HL-60 (cell line): ENCODE results near the gene RELN.

Experiments
- POLR2AphosphoS5 ChIP-seq: IDR thresholded peaks from 2 replicates; pipeline ENCODE4 v1.6.1; 2012; ENCODE audit warnings: low read depth
- REST ChIP-seq: IDR thresholded peaks from 2 replicates; pipeline ENCODE4 v1.6.1; 2012; ENCODE audit warnings: low read depth; ENCODE audit not compliant: insufficient replicate concordance
- SPI1 ChIP-seq: IDR thresholded peaks from 2 replicates; pipeline ENCODE4 v1.6.1; 2012; ENCODE audit warnings: low read depth, mild to moderate bottlenecking, borderline replicate concordance
- TF ChIP-seq, protein P1 (sequence below): IDR thresholded peaks from one replicate; pipeline ENCODE4 v1.5.1; 2011; ENCODE audit warnings: low read length, control low read depth, inconsistent platforms; ENCODE audit not compliant: insufficient read depth

DNA sequence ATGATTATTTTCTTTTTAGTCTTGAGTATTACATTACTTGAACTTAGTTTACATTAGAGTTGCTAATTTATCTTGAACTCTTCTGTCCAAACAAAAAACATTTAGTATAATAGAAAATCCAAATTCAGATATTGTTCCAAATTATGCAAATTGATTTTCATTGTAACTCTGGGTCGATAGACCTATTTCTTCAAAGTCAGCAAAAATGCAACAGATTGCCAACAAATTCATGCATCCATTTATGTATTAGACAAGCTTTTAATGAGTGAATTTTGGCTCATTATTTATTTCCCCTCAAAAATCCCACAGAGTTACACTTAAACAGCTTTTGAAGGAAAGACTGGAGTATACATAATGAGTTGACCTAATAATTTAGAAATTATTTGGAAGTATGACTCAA lies 240.8 kb downstream of the RELN start:
- TF ChIP-seq, protein P1, sequence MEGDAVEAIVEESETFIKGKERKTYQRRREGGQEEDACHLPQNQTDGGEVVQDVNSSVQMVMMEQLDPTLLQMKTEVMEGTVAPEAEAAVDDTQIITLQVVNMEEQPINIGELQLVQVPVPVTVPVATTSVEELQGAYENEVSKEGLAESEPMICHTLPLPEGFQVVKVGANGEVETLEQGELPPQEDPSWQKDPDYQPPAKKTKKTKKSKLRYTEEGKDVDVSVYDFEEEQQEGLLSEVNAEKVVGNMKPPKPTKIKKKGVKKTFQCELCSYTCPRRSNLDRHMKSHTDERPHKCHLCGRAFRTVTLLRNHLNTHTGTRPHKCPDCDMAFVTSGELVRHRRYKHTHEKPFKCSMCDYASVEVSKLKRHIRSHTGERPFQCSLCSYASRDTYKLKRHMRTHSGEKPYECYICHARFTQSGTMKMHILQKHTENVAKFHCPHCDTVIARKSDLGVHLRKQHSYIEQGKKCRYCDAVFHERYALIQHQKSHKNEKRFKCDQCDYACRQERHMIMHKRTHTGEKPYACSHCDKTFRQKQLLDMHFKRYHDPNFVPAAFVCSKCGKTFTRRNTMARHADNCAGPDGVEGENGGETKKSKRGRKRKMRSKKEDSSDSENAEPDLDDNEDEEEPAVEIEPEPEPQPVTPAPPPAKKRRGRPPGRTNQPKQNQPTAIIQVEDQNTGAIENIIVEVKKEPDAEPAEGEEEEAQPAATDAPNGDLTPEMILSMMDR: no peak
- TF ChIP-seq POLR2AphosphoS5 (no peak), REST (no peak), SPI1 (no peak)
